ENCODE data around the gene TRPC4. TPM values are rescaled to one million over a fixed set of nuclear protein-coding genes. Genes with fewer than 3 reads are reported as not detected.

TRPC4 gene
- polyA plus RNA-seq, 1 donor from 2014 or later = 8.8 TPM

GRCh38 chr13:37835392-37835791, 34.2 kb downstream of the TRPC4 start:
- Histone ChIP-seq H3K9me2 (ENCODE audit: insufficient read depth, low read length) (no peaks in the 10 kb centered on the region), H3K79me2 (replicated peaks; ENCODE audit: insufficient read depth, low read length) (peaks cover 6% of the 10 kb centered on the region), H3F3A (ENCODE audit: insufficient read depth, low read length, poor library complexity, severe bottlenecking) (no peaks in the 10 kb centered on the region), H3K27ac (ENCODE audit: low read length) (no peak overlapping the region), H2AFZ (ENCODE audit: low read depth, low read length) (no peak overlapping the region), H3K9me3 (ENCODE audit: low read length) (no peaks in the 10 kb centered on the region), H3K27me3 (ENCODE audit: insufficient read depth, low read depth, low read length) (no peaks in the 10 kb centered on the region), H3K36me3 (ENCODE audit: insufficient read depth, low read length) (no peaks in the 10 kb centered on the region), H3K9ac (ENCODE audit: low read length) (no peak overlapping the region), H4K20me1 (ENCODE audit: insufficient read depth) (no peaks in the 10 kb centered on the region), H3K4me3 (ENCODE audit: low read length) (no peak overlapping the region), H3K4me2 (ENCODE audit: low read length) (no peak overlapping the region)
- no peak for TF ChIP-seq REST (IDR thresholded peaks at IDR 0.05; ENCODE audit: borderline replicate concordance)
- no peak for TF ChIP-seq RAD21 (conservative IDR thresholded peaks at IDR 0.05)
- TF ChIP-seq POLR2AphosphoS5 (IDR thresholded peaks at IDR 0.05) = no peak
- no peak for TF ChIP-seq EP300 (conservative IDR thresholded peaks at IDR 0.05; ENCODE audit: poor library complexity, severe bottlenecking)
- TF ChIP-seq SMC3 (conservative IDR thresholded peaks at IDR 0.05; ENCODE audit: poor library complexity) = no peak
- TF ChIP-seq CTCF (IDR thresholded peaks at IDR 0.05; ENCODE audit: poor library complexity, severe bottlenecking) = no peak
- no peak for TF ChIP-seq EZH2 (IDR thresholded peaks at IDR 0.05; ENCODE audit: borderline replicate concordance, insufficient read depth, low read length, poor library complexity, severe bottlenecking)
- TF ChIP-seq MXI1 (conservative IDR thresholded peaks at IDR 0.05; ENCODE audit: poor library complexity, severe bottlenecking) = no peak
- TF ChIP-seq TAF1 (IDR thresholded peaks at IDR 0.05; ENCODE audit: low read depth) = no peak

GRCh38 chr13:37833411-37833810, 36.2 kb downstream of the TRPC4 start:
- Histone ChIP-seq H3K27me3 (ENCODE audit: insufficient read depth, low read depth, low read length) (no peaks in the 10 kb centered on the region), H3K27ac (ENCODE audit: low read length) (no peak overlapping the region), H3K9me2 (ENCODE audit: insufficient read depth, low read length) (no peaks in the 10 kb centered on the region), H3K9me3 (ENCODE audit: low read length) (no peaks in the 10 kb centered on the region), H2AFZ (ENCODE audit: low read depth, low read length) (no peak overlapping the region), H3F3A (ENCODE audit: insufficient read depth, low read length, poor library complexity, severe bottlenecking) (no peaks in the 10 kb centered on the region), H3K36me3 (ENCODE audit: insufficient read depth, low read length) (no peaks in the 10 kb centered on the region), H3K4me2 (ENCODE audit: low read length) (no peak overlapping the region), H3K9ac (ENCODE audit: low read length) (no peak overlapping the region), H3K79me2 (replicated peaks; ENCODE audit: insufficient read depth, low read length) (peaks cover 6% of the 10 kb centered on the region), H3K4me3 (ENCODE audit: low read length) (no peak overlapping the region), H4K20me1 (ENCODE audit: insufficient read depth) (no peaks in the 10 kb centered on the region)
- TF ChIP-seq MXI1 (conservative IDR thresholded peaks at IDR 0.05; ENCODE audit: poor library complexity, severe bottlenecking) = no peak
- TF ChIP-seq EZH2 (IDR thresholded peaks at IDR 0.05; ENCODE audit: borderline replicate concordance, insufficient read depth, low read length, poor library complexity, severe bottlenecking) = no peak
- TF ChIP-seq RAD21 (conservative IDR thresholded peaks at IDR 0.05) = no peak
- TF ChIP-seq TAF1 (IDR thresholded peaks at IDR 0.05; ENCODE audit: low read depth) = no peak
- no peak for TF ChIP-seq CTCF (IDR thresholded peaks at IDR 0.05; ENCODE audit: poor library complexity, severe bottlenecking)
- TF ChIP-seq EP300 (conservative IDR thresholded peaks at IDR 0.05; ENCODE audit: poor library complexity, severe bottlenecking) = no peak
- no peak for TF ChIP-seq SMC3 (conservative IDR thresholded peaks at IDR 0.05; ENCODE audit: poor library complexity)
- TF ChIP-seq REST (IDR thresholded peaks at IDR 0.05; ENCODE audit: borderline replicate concordance) = no peak
- no peak for TF ChIP-seq POLR2AphosphoS5 (IDR thresholded peaks at IDR 0.05)
